ENCODE measurements around the gene HSDL1.

DNA sequence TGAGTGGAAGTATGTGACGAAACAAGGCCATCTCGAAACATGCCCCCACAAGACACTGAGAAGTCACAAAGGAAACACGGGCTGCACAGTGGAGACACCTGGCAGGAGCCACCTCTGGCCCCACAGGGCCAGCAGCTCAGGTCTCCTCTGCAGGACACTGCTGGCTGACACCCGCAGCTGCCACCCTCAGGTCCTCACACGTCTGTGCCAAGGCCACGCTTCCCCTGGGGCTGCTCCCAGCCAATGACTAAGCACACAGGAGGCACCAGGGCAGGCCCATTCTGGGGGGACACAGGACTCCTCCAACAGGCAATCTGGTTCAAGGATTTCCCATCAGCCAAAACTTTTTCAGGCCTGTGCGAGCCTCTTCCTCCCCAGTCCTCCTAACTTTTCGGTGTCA, 64.6 kb downstream of the HSDL1 start:
- TF ChIP-seq, protein P1, sequence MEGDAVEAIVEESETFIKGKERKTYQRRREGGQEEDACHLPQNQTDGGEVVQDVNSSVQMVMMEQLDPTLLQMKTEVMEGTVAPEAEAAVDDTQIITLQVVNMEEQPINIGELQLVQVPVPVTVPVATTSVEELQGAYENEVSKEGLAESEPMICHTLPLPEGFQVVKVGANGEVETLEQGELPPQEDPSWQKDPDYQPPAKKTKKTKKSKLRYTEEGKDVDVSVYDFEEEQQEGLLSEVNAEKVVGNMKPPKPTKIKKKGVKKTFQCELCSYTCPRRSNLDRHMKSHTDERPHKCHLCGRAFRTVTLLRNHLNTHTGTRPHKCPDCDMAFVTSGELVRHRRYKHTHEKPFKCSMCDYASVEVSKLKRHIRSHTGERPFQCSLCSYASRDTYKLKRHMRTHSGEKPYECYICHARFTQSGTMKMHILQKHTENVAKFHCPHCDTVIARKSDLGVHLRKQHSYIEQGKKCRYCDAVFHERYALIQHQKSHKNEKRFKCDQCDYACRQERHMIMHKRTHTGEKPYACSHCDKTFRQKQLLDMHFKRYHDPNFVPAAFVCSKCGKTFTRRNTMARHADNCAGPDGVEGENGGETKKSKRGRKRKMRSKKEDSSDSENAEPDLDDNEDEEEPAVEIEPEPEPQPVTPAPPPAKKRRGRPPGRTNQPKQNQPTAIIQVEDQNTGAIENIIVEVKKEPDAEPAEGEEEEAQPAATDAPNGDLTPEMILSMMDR (IDR thresholded peaks at IDR 0.05) = no peak
- TF ChIP-seq EP300 (IDR thresholded peaks at IDR 0.05) (no peak), POLR2A (IDR thresholded peaks at IDR 0.05) (no peak)

Data from tibial nerve (tissue), 4 donors.